ENCODE data around the gene COL6A5.
"Not testable (repeated sequence)": the region's sequence is repeated elsewhere in the genome, so short reads cannot be mapped to it uniquely, and the experiment has no call there.

Gene COL6A5

GRCh38 chr3:130345487-130346079, at the start of gene COL6A5:
Gene COL6A5 (plus strand): TSS chr3:130345672. CDS start chr3:130373639, 27,967 bp downstream.
- DNase-seq (ENCODE audit: low read depth in 3 of 3), result no peak

- DNase-seq (ENCODE audit: low read depth in 3 of 3), result no peak
Measured at GRCh38 chr3:130299531-130299930, 45.9 kb upstream of the COL6A5 start.

GRCh38 chr3:130300888-130301287, 44.6 kb upstream of the COL6A5 start:
- DNase-seq (ENCODE audit: low read depth in 3 of 3), result no peak

GRCh38 chr3:130310109-130310508, 35.4 kb upstream of the COL6A5 start:
- DNase-seq (ENCODE audit: low read depth in 3 of 3), result no peak

GRCh38 chr3:130312374-130312773, 33.1 kb upstream of the COL6A5 start:
- no peak for DNase-seq (ENCODE audit: low read depth in 3 of 3)

- DNase-seq (ENCODE audit: low read depth in 3 of 3), result no peak
Measured at GRCh38 chr3:130316169-130316568, 29.3 kb upstream of the COL6A5 start.

GRCh38 chr3:130323503-130323902, 22.0 kb upstream of the COL6A5 start:
- DNase-seq (ENCODE audit: low read depth in 3 of 3), result no peak

GRCh38 chr3:130340766-130341165, 4.7 kb upstream of the COL6A5 start:
- no peak for DNase-seq (ENCODE audit: low read depth in 3 of 3)

- no peak for DNase-seq (ENCODE audit: low read depth in 3 of 3)
Measured at GRCh38 chr3:130341388-130341787, 4.1 kb upstream of the COL6A5 start.

- DNase-seq (ENCODE audit: low read depth in 3 of 3), result no peak
Measured at GRCh38 chr3:130341882-130342281, 3.6 kb upstream of the COL6A5 start.

- no peak for DNase-seq (ENCODE audit: low read depth in 3 of 3)
Measured at GRCh38 chr3:130342821-130343661, 2.4 kb upstream of the COL6A5 start.

GRCh38 chr3:130348258-130348657, 2.8 kb downstream of the COL6A5 start:
- DNase-seq (ENCODE audit: low read depth in 3 of 3), result not testable (repeated sequence)

GRCh38 chr3:130354430-130354829, 9.0 kb downstream of the COL6A5 start:
- no peak for DNase-seq (ENCODE audit: low read depth in 3 of 3)

- no peak for DNase-seq (ENCODE audit: low read depth in 3 of 3)
Measured at GRCh38 chr3:130374033-130374432, 28.6 kb downstream of the COL6A5 start.

GRCh38 chr3:130374908-130375307, 29.4 kb downstream of the COL6A5 start:
- no peak for DNase-seq (ENCODE audit: low read depth in 3 of 3)

GRCh38 chr3:130377960-130378676, 32.6 kb downstream of the COL6A5 start:
- no peak for DNase-seq (ENCODE audit: low read depth in 3 of 3)

- no peak for DNase-seq (ENCODE audit: low read depth in 3 of 3)
Measured at GRCh38 chr3:130378677-130379191, 33.3 kb downstream of the COL6A5 start.

- no peak for DNase-seq (ENCODE audit: low read depth in 3 of 3)
Measured at GRCh38 chr3:130379274-130379673, 33.8 kb downstream of the COL6A5 start.

GRCh38 chr3:130380398-130380797, 34.9 kb downstream of the COL6A5 start:
- no peak for DNase-seq (ENCODE audit: low read depth in 3 of 3)

- no peak for DNase-seq (ENCODE audit: low read depth in 3 of 3)
Measured at GRCh38 chr3:130383424-130383823, 38.0 kb downstream of the COL6A5 start.

- DNase-seq (ENCODE audit: low read depth in 3 of 3), result no peak
Measured at GRCh38 chr3:130384476-130385025, 39.1 kb downstream of the COL6A5 start.

GRCh38 chr3:130386604-130387263, 41.3 kb downstream of the COL6A5 start:
- DNase-seq (ENCODE audit: low read depth in 3 of 3), result no peak

Measured in stimulated activated CD4-positive, alpha-beta T cell treated with anti-CD3 and anti-CD28 coated beads, TNF-alpha, amount 100 ng/mL, for 24 hours (primary cell).